Melanocyte of skin (primary cell): ENCODE results near the gene KMT2B. TPM values are rescaled to one million over a fixed set of nuclear protein-coding genes. Genes with fewer than 3 reads are reported as not detected.

Source experiments
- total RNA-seq, 2 donors: library from RNA; depleted of rRNA; stranded (reverse); fragments of >200 nt; gene quantifications; 2 replicates each; pipeline ENCODE4 v1.2.3, GENCODE V29; 2012

KMT2B gene
- 1 to 10 TPM; 7.6 to 8.3 TPM for total RNA-seq

GRCh38 chr19:35717665-35718344 lies at the start of gene KMT2B:
TSS of gene KMT2B (plus strand) at chr19:35718003. CDS start at chr19:35718019, 16 bp downstream.

GRCh38 chr19:35704218-35704617 lies 13.6 kb upstream of the KMT2B start, which contains the start of gene ZBTB32:
TSS of gene ZBTB32 (plus strand) at chr19:35704558. CDS start at chr19:35714627, 10,069 bp downstream.

GRCh38 chr19:35742121-35742724 lies 24.4 kb downstream of the KMT2B start, which contains the start of gene IGFLR1:
TSS of gene IGFLR1 (minus strand) at chr19:35742452. CDS start at chr19:35741180, 1,272 bp downstream.

GRCh38 chr19:35745328-35746086 lies 27.7 kb downstream of the KMT2B start, which contains the start of the genes PSENEN and U2AF1L4:
TSS of gene PSENEN (plus strand) at chr19:35745651. CDS start at chr19:35745931, 280 bp downstream.
TSS of gene U2AF1L4 (minus strand) at chr19:35745418. CDS start at chr19:35745391, 27 bp downstream.

GRCh38 chr19:35748106-35749020 lies 30.6 kb downstream of the KMT2B start, which contains the start of gene LIN37:
TSS of gene LIN37 (plus strand) at chr19:35748576. CDS start at chr19:35748725, 149 bp downstream.

GRCh38 chr19:35756377-35757230 lies 38.8 kb downstream of the KMT2B start, which contains the start of gene HSPB6:
TSS of gene HSPB6 (minus strand) at chr19:35757029. CDS start at chr19:35757008, 21 bp downstream.

GRCh38 chr19:35757749-35758608 lies 40.2 kb downstream of the KMT2B start, which contains the start of gene PROSER3:
TSS of gene PROSER3 (plus strand) at chr19:35758176. CDS start at chr19:35758216, 40 bp downstream.

GRCh38 chr19:35775298-35776101 lies 57.7 kb downstream of the KMT2B start, which contains the start of gene ARHGAP33:
TSS of gene ARHGAP33 (plus strand) at chr19:35775564. CDS start at chr19:35775659, 95 bp downstream.

Other genes starting within 250 kb of the KMT2B start
- gene KRTDAP, start 227.5 kb upstream of the KMT2B start, total RNA-seq, result not detected
- gene DMKN, start 204.4 kb upstream of the KMT2B start, total RNA-seq, result 1 to 10 TPM; 2.0 to 6.2 TPM
- gene SBSN, start 189.7 kb upstream of the KMT2B start, total RNA-seq, result under 1 TPM in 1 of 2 donors, not detected in 1; under 0.01 TPM
- gene GAPDHS, start 184.5 kb upstream of the KMT2B start, total RNA-seq, result 10 to 100 TPM in 1 of 2 donors, 1 to 10 TPM in 1; 5.9 to 10.3 TPM
- gene TMEM147, start 172.4 kb upstream of the KMT2B start, total RNA-seq, result 100 to 1,000 TPM; 118 to 126 TPM
- not detected for gene ATP4A, start 154.3 kb upstream of the KMT2B start, total RNA-seq
- gene PMIS2, start 131.8 kb upstream of the KMT2B start, total RNA-seq, result not detected
- 10 to 100 TPM in 1 of 2 donors, 1 to 10 TPM in 1; 6.5 to 11.3 TPM for gene HAUS5, start 105.3 kb upstream of the KMT2B start, total RNA-seq
- gene RBM42, start 89.0 kb upstream of the KMT2B start, total RNA-seq, result 10 to 100 TPM; 58.5 to 63.6 TPM
- gene ETV2, start 76.3 kb upstream of the KMT2B start, total RNA-seq, result under 1 TPM in 1 of 2 donors, not detected in 1; 0.33 TPM
- 100 to 1,000 TPM; 272 to 275 TPM for gene COX6B1, start 69.7 kb upstream of the KMT2B start, total RNA-seq
- not detected for gene UPK1A, start 51.5 kb upstream of the KMT2B start, total RNA-seq
- gene ZBTB32, start 13.4 kb upstream of the KMT2B start, total RNA-seq, result not detected
- gene IGFLR1, start 24.4 kb downstream of the KMT2B start, total RNA-seq, result 1 to 10 TPM in 1 of 2 donors, under 1 TPM in 1; 0.69 to 3.3 TPM
- gene U2AF1L4, start 27.4 kb downstream of the KMT2B start, total RNA-seq, result 1 to 10 TPM; 2.8 to 6.0 TPM
- gene PSENEN, start 27.6 kb downstream of the KMT2B start, total RNA-seq, result 10 to 100 TPM; 14.8 to 19.3 TPM
- gene LIN37, start 30.6 kb downstream of the KMT2B start, total RNA-seq, result 10 to 100 TPM; 11.0 to 13.1 TPM
- 1 to 10 TPM in 1 of 2 donors, under 1 TPM in 1; 0.67 to 1.7 TPM for gene HSPB6, start 39.0 kb downstream of the KMT2B start, total RNA-seq
- gene PROSER3, start 40.2 kb downstream of the KMT2B start, total RNA-seq, result 1 to 10 TPM; 5.5 to 9.0 TPM
- gene ARHGAP33, start 57.6 kb downstream of the KMT2B start, total RNA-seq, result 1 to 10 TPM; 1.3 to 7.9 TPM
- not detected for gene PRODH2, start 94.8 kb downstream of the KMT2B start, total RNA-seq
- gene NPHS1, start 134.5 kb downstream of the KMT2B start, total RNA-seq, result not detected
- under 1 TPM; 0.33 to 0.34 TPM for gene KIRREL2, start 138.9 kb downstream of the KMT2B start, total RNA-seq
- 1 to 10 TPM in 1 of 2 donors, under 1 TPM in 1; under 0.01 to 2.1 TPM for gene APLP1, start 150.6 kb downstream of the KMT2B start, total RNA-seq
- 10 to 100 TPM in 1 of 2 donors, 1 to 10 TPM in 1; 3.1 to 20.6 TPM for gene NFKBID, start 182.5 kb downstream of the KMT2B start, total RNA-seq
- under 1 TPM in 1 of 2 donors, not detected in 1; 1.00 TPM for gene HCST, start 184.5 kb downstream of the KMT2B start, total RNA-seq
- not detected for gene TYROBP, start 190.3 kb downstream of the KMT2B start, total RNA-seq
- 1 to 10 TPM; 5.2 to 5.7 TPM for gene LRFN3, start 218.4 kb downstream of the KMT2B start, total RNA-seq